Measurements from ENCODE around the gene RNF223. TPM values are rescaled to one million over a fixed set of nuclear protein-coding genes. Genes with fewer than 3 reads are reported as not detected.

The RNF223 gene
- total RNA-seq, 1 experiment from 2014 or later: not detected

DNA sequence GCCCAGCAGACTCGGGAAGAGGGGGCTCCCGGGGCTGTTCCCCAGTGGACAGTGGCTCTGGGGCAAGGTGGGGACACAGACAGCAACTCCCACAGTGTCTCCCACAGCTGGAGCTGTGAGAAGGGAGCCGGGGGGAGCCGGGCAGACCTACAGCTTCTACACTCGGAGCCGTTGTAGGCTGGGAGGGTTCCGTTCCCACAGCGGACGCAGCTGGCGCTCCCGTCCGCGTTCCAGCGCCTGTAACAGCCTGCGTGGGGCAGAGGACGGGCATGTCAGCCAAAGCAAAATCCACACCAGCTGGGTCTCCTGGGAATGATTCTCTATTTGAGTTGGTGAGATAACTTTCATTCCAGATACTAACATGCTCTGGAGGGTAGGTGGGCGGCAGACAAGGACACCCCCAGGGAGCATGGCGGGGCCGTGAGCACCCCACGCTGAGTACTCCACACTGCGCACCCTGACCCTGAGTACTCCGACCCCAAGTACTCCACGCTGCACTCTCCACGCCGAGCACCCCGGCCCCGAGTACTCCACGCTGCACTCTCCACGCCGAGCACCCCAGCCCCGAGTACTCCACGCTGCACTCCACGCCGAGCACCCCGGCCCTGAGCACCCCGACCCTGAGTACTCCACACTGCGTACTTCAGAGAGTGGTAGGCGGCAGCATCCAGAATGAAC lies 13.4 kb upstream of the RNF223 start:
- DNase-seq: no peak
- Histone ChIP-seq H3K27me3 (ENCODE audit: insufficient read depth, low read length) (no peaks in the 10 kb centered on the region), H2AK5ac (ENCODE audit: insufficient read length, low read length) (no peak overlapping the region), H2BK120ac (ENCODE audit: low read depth, low read length, poor library complexity, severe bottlenecking) (no peak overlapping the region), H3K23me2 (ENCODE audit: insufficient read length, low read depth, low read length, poor library complexity, severe bottlenecking) (no peaks in the 10 kb centered on the region), H4K5ac (ENCODE audit: insufficient read length, low read depth, low read length) (no peak overlapping the region), H2BK15ac (ENCODE audit: low read depth, low read length) (no peak overlapping the region), H2BK20ac (ENCODE audit: low read depth, low read length, poor library complexity, severe bottlenecking) (no peak overlapping the region), H4K91ac (ENCODE audit: insufficient read length, low read depth, low read length) (no peak overlapping the region), H3K14ac (ENCODE audit: insufficient read depth, low read length) (no peak overlapping the region), H3K18ac (ENCODE audit: insufficient read length, low read depth, low read length) (no peak overlapping the region), H3K4me2 (ENCODE audit: insufficient read depth, insufficient read length, low read length) (no peak overlapping the region), H3T11ph (ENCODE audit: low read length) (no peak overlapping the region), H3K79me1 (ENCODE audit: insufficient read depth, low read depth, low read length, poor library complexity, severe bottlenecking) (no peaks in the 10 kb centered on the region), H4K20me1 (ENCODE audit: control insufficient read depth, insufficient read depth, insufficient read length) (no peaks in the 10 kb centered on the region), H4K8ac (replicated peaks; ENCODE audit: insufficient read length, low read depth, low read length) (no peak overlapping the region), H2BK12ac (ENCODE audit: insufficient read length, low read depth, low read length) (no peak overlapping the region), H3K4me1 (ENCODE audit: insufficient read depth, low read length) (no peaks in the 10 kb centered on the region), H3K9me3 (ENCODE audit: control insufficient read depth, low read depth, low read length) (no peaks in the 10 kb centered on the region), H3K23ac (ENCODE audit: insufficient read length, low read depth, low read length) (no peak overlapping the region), H3K4ac (ENCODE audit: low read depth, low read length) (no peak overlapping the region), H3K27ac (ENCODE audit: insufficient read length, low read depth, low read length) (no peak overlapping the region), H3K56ac (ENCODE audit: insufficient read length, low read depth, low read length) (no peak overlapping the region), H2BK5ac (ENCODE audit: insufficient read length, low read length) (no peak overlapping the region), H3K79me2 (ENCODE audit: insufficient read depth, low read length) (no peaks in the 10 kb centered on the region), H2AFZ (ENCODE audit: low read length) (no peak overlapping the region), H3K9ac (ENCODE audit: extremely low read depth, insufficient read length, low read length) (no peak overlapping the region)
- no CpG with 5 or more reads among the region's 38 CpGs for WGBS (ENCODE audit: extremely low coverage, insufficient read length, low lambda C conversion rate)
- peaks cover 0 to 12% (median 0%) of the 10 kb centered on the region in 3 experiments; a peak in 5 of 7 replicates for H3K36me3 Mint-ChIP-seq (ENCODE audit: insufficient read depth in 1 of 3, low read depth in 3 of 3)
- H3K27me3 Mint-ChIP-seq (ENCODE audit: low read depth): no peaks in the 10 kb centered on the region
- no peaks in the 10 kb centered on the region for H3K9me3 Mint-ChIP-seq
- no peak overlapping the region for H3K27ac Mint-ChIP-seq
- H3K4me1 Mint-ChIP-seq: no peaks in the 10 kb centered on the region
- no peak for TF ChIP-seq CTCF (conservative IDR thresholded peaks at IDR 0.05)
- H3K4me3 Mint-ChIP-seq: no peak overlapping the region
